ENCODE data around the gene KPNA3.

DNA sequence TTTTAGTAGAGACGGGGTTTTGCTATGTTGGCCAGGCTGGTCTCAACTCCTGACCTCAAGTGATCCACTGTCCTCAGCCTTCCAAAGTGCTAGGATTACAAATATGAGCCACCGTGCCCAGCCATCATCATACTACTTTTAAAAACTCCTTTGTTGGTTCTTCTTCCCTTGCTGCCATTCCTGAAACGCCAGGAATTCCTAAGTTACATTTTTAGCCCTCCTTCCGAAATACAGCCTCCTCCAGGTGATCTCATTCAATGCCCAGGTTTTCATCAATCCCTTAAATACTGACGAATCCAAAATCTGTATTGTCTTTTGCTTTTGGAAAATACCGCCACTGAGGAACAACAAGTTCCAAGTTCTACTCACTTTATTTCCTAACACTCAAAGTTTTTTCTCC is 75.9 kb downstream of the KPNA3 start:
- TF ChIP-seq, protein P1, sequence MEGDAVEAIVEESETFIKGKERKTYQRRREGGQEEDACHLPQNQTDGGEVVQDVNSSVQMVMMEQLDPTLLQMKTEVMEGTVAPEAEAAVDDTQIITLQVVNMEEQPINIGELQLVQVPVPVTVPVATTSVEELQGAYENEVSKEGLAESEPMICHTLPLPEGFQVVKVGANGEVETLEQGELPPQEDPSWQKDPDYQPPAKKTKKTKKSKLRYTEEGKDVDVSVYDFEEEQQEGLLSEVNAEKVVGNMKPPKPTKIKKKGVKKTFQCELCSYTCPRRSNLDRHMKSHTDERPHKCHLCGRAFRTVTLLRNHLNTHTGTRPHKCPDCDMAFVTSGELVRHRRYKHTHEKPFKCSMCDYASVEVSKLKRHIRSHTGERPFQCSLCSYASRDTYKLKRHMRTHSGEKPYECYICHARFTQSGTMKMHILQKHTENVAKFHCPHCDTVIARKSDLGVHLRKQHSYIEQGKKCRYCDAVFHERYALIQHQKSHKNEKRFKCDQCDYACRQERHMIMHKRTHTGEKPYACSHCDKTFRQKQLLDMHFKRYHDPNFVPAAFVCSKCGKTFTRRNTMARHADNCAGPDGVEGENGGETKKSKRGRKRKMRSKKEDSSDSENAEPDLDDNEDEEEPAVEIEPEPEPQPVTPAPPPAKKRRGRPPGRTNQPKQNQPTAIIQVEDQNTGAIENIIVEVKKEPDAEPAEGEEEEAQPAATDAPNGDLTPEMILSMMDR (IDR thresholded peaks at IDR 0.05; ENCODE audit: low read depth, low read length), result no peak
- TF ChIP-seq EZH2phosphoT487 (IDR thresholded peaks at IDR 0.05; ENCODE audit: low read depth), result no peak
